ENCODE data around the gene CMKLR1.

DNA sequence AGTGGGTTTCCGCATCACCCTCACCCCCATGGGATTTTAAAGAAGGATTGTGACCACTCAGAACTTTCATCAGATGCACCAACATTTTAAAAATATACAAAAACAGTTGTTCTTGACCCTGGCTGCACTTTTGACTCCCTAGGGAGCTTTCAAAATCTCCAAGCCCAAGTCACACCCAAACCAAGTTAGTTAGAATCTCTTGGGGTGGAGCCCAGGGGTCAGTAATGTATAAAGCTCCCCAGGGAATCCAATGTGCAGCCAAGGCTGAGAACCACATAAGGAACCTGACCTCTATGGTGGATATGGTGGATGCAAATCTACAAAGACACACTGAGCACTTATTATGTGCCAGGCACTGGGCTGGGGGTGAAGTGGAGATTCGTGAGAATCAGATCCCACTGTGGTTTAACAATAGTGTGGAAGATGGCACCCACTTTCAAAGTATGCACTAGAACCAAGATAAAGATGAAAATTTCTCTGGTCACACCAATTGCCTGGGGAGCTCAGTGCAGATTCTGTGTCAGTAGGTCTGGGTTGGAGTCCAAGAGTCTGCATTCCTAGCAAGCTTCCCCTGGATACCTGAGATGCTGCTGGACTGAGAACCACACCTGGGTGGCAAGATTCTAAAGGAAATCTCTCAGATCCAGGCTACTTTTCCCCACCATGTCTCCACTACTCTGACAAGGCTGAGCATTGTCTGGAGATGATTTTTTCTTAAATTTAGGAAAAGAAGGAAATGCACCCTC is 18.9 kb upstream of the CMKLR1 start:
- no peak for TF ChIP-seq POLR2A (IDR thresholded peaks at IDR 0.05; ENCODE audit: low read depth)
- TF ChIP-seq, protein P1, sequence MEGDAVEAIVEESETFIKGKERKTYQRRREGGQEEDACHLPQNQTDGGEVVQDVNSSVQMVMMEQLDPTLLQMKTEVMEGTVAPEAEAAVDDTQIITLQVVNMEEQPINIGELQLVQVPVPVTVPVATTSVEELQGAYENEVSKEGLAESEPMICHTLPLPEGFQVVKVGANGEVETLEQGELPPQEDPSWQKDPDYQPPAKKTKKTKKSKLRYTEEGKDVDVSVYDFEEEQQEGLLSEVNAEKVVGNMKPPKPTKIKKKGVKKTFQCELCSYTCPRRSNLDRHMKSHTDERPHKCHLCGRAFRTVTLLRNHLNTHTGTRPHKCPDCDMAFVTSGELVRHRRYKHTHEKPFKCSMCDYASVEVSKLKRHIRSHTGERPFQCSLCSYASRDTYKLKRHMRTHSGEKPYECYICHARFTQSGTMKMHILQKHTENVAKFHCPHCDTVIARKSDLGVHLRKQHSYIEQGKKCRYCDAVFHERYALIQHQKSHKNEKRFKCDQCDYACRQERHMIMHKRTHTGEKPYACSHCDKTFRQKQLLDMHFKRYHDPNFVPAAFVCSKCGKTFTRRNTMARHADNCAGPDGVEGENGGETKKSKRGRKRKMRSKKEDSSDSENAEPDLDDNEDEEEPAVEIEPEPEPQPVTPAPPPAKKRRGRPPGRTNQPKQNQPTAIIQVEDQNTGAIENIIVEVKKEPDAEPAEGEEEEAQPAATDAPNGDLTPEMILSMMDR (IDR thresholded peaks at IDR 0.05): no peak
